HL-60 (cell line): ENCODE measurements around the gene CYP1A2.

Experiments
- DNase-seq, 2 experiments: peaks; one replicate each; pipeline ENCODE4 v3.0.0-alpha.2; 2010 to 2020; ENCODE audit warnings: low read depth in 1 of 2, low spot score in 1 of 2
- H3K27ac ChIP-seq: fragments of 250-450 bp; sonication (Bioruptor Pico); replicated peaks from 2 replicates; pipeline ENCODE4 v1.5.1; 2020; ENCODE audit warnings: mild to moderate bottlenecking, moderate library complexity
- H3K27me3 ChIP-seq: fragments of 250-450 bp; sonication (Bioruptor Pico); 2 replicates; pipeline ENCODE4 v1.5.1; 2021; ENCODE audit warnings: mild to moderate bottlenecking, moderate library complexity; ENCODE audit not compliant: insufficient read depth, poor library complexity, severe bottlenecking
- H3K4me3 ChIP-seq: replicated peaks from 2 replicates; pipeline ENCODE4 v1.5.1; 2011; ENCODE audit warnings: mild to moderate bottlenecking, control low read depth, low read length; ENCODE audit not compliant: insufficient read depth
- GABPA ChIP-seq: IDR thresholded peaks from 2 replicates; pipeline ENCODE4 v1.6.1; 2012; ENCODE audit warnings: low read depth
- POLR2AphosphoS5 ChIP-seq: IDR thresholded peaks from 2 replicates; pipeline ENCODE4 v1.6.1; 2012; ENCODE audit warnings: low read depth
- SPI1 ChIP-seq: IDR thresholded peaks from 2 replicates; pipeline ENCODE4 v1.6.1; 2012; ENCODE audit warnings: low read depth, mild to moderate bottlenecking, borderline replicate concordance
- TF ChIP-seq, protein P1 (sequence below): IDR thresholded peaks from 2 replicates; pipeline ENCODE4 v1.6.1; 2012; ENCODE audit warnings: low read depth; ENCODE audit not compliant: insufficient replicate concordance
- TF ChIP-seq, protein P2 (sequence below): IDR thresholded peaks from one replicate; pipeline ENCODE4 v1.5.1; 2011; ENCODE audit warnings: low read length, control low read depth, inconsistent platforms; ENCODE audit not compliant: insufficient read depth

CYP1A2 gene

DNA sequence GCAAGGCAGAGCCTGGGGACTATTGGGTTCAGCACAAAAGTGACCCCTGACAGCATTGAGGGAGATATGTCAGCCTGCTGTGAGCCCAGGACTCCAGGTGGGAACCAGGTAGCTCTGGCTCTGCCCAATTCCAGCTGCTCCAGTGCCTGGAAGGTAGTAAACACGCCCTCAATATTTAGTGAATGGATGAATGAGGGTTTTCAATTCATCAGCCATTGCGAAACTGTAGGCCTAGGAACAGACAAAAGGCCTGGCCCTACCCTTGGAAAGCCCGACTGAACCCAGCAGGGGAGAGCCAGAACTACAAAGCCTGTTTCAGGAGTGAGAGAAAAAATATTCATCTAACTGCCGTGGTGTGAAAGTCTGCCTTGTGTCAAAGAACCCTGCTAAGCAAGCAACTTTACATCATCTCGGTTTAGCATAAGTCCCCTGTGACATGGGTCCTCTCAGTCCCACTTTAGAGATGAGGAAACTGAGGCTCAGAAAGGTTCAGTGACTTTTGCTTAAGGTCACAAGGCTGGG, 25.1 kb downstream of the CYP1A2 start:
- TF ChIP-seq SPI1 (no peak), GABPA (no peak), POLR2AphosphoS5 (no peak)
- TF ChIP-seq, protein P1, sequence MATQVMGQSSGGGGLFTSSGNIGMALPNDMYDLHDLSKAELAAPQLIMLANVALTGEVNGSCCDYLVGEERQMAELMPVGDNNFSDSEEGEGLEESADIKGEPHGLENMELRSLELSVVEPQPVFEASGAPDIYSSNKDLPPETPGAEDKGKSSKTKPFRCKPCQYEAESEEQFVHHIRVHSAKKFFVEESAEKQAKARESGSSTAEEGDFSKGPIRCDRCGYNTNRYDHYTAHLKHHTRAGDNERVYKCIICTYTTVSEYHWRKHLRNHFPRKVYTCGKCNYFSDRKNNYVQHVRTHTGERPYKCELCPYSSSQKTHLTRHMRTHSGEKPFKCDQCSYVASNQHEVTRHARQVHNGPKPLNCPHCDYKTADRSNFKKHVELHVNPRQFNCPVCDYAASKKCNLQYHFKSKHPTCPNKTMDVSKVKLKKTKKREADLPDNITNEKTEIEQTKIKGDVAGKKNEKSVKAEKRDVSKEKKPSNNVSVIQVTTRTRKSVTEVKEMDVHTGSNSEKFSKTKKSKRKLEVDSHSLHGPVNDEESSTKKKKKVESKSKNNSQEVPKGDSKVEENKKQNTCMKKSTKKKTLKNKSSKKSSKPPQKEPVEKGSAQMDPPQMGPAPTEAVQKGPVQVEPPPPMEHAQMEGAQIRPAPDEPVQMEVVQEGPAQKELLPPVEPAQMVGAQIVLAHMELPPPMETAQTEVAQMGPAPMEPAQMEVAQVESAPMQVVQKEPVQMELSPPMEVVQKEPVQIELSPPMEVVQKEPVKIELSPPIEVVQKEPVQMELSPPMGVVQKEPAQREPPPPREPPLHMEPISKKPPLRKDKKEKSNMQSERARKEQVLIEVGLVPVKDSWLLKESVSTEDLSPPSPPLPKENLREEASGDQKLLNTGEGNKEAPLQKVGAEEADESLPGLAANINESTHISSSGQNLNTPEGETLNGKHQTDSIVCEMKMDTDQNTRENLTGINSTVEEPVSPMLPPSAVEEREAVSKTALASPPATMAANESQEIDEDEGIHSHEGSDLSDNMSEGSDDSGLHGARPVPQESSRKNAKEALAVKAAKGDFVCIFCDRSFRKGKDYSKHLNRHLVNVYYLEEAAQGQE: no peak
- TF ChIP-seq, protein P2, sequence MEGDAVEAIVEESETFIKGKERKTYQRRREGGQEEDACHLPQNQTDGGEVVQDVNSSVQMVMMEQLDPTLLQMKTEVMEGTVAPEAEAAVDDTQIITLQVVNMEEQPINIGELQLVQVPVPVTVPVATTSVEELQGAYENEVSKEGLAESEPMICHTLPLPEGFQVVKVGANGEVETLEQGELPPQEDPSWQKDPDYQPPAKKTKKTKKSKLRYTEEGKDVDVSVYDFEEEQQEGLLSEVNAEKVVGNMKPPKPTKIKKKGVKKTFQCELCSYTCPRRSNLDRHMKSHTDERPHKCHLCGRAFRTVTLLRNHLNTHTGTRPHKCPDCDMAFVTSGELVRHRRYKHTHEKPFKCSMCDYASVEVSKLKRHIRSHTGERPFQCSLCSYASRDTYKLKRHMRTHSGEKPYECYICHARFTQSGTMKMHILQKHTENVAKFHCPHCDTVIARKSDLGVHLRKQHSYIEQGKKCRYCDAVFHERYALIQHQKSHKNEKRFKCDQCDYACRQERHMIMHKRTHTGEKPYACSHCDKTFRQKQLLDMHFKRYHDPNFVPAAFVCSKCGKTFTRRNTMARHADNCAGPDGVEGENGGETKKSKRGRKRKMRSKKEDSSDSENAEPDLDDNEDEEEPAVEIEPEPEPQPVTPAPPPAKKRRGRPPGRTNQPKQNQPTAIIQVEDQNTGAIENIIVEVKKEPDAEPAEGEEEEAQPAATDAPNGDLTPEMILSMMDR: no peak
- DNase-seq: no peak
- H3K4me3 ChIP-seq: no peak overlapping the region

DNA sequence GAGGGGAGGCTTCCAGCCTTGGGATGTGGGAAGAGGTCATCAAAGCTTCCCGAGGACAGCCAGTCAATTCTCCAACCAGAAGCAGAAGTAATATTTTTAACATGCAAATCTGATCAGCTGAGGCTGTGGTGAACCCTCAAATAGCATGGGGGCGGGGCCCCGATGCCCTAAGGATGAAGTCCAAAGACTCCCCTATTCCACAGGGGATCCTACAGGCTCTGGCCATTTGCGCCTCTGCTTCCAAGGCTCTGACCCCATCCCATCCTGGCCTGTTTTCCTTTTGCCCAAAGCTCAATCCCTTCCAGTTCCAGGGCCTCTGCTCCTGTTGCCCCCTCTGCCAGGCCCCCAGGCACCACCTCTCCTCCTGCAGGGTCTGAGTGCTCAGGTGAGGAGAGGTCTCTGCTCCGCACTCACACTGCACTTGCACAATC, 26.5 kb downstream of the CYP1A2 start:
- H3K4me3 ChIP-seq: no peak overlapping the region
- peak overlapping the region; percentile 91 for H3K27ac ChIP-seq
- no peaks in the 10 kb centered on the region for H3K27me3 ChIP-seq
- TF ChIP-seq SPI1: no peak
- no peak for TF ChIP-seq GABPA
- TF ChIP-seq, protein P2: no peak
- TF ChIP-seq, protein P1: no peak
- no peak for TF ChIP-seq POLR2AphosphoS5
- DNase-seq: peak in 1 of 2 experiments; percentile 36

More for the DNA sequence above, 25.1 kb downstream of the CYP1A2 start:
- Histone ChIP-seq H3K27me3 (no peaks in the 10 kb centered on the region), H3K27ac (peak overlapping the region; percentile 11; the same call in 1 of the 2 replicates)

DNA sequence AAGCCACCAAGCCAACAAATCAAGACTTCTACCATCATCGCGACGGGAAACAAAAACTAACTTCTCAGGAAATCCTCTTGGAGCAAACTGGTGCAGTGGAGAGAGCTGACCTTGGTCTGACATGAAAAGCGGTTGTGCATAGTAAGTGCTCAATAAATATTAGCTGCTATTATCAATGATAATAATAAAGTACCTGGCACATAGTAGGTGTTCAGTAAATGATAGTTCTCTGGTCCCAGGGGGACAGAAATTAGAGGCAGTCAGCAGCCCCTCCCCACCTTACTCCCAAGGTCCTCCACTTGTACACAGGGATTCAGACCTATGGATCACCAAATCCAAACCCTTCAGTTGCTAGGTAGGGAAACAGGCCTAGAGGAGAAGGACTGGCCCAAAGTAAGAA, 27.2 kb downstream of the CYP1A2 start:
- no peak for DNase-seq
- TF ChIP-seq, protein P2: no peak
- no peak for TF ChIP-seq SPI1
- TF ChIP-seq POLR2AphosphoS5: no peak
- TF ChIP-seq, protein P1: no peak
- TF ChIP-seq GABPA: no peak
- H3K27ac ChIP-seq: peak overlapping the region; percentile 91

More for the DNA sequence above, 27.2 kb downstream of the CYP1A2 start:
- Histone ChIP-seq H3K4me3 (no peak overlapping the region), H3K27me3 (no peaks in the 10 kb centered on the region)
